OCI-LY3 (cell line): Measurements from ENCODE around the gene PDLIM1.

ENCODE experiments used
- H2AFZ ChIP-seq: fragments of 200-600, 300-600 bp; shearing (Covaris generic); 2 replicates; pipeline ENCODE4 v1.6.0; 2014; ENCODE audit warnings: antibody characterized with exemption, low read depth, low read length
- H3K27ac ChIP-seq: fragments of 200-600, 300-600 bp; sonication (generic); 2 replicates; pipeline ENCODE4 v1.5.1; 2014; ENCODE audit warnings: mild to moderate bottlenecking, low read length, moderate library complexity, mixed read lengths
- H3K27me3 ChIP-seq: fragments of 200-600, 300-600 bp; sonication (generic); 2 replicates; pipeline ENCODE4 v1.6.1; 2014; ENCODE audit warnings: low read depth, low read length, mixed read lengths
- H3K36me3 ChIP-seq: fragments of 200-600, 300-600 bp; sonication (generic); replicated peaks from 2 replicates; pipeline ENCODE3; 2014; ENCODE audit warnings: low read depth, low read length, mixed read lengths
- H3K4me1 ChIP-seq: fragments of 300-600, 200-600 bp; sonication (generic); 2 replicates; pipeline ENCODE4 v1.6.1; 2014; ENCODE audit warnings: low read length, mixed read lengths
- H3K4me2 ChIP-seq: fragments of 200-600, 300-600 bp; sonication (generic); 2 replicates; pipeline ENCODE4 v1.6.1; 2014; ENCODE audit warnings: low read length, mixed read lengths
- H3K4me3 ChIP-seq: fragments of 300-600, 200-600 bp; sonication (generic); 2 replicates; pipeline ENCODE4 v1.5.1; 2014; ENCODE audit warnings: antibody characterized with exemption, mild to moderate bottlenecking, low read length, moderate library complexity
- H3K79me2 ChIP-seq: fragments of 300-600, 200-600 bp; shearing (Covaris generic); 2 replicates; pipeline ENCODE4 v1.6.1; 2014; ENCODE audit warnings: mild to moderate bottlenecking, low read length, mixed read lengths
- H3K9ac ChIP-seq: fragments of 300-600, 200-600 bp; shearing (Covaris generic); 2 replicates; pipeline ENCODE4 v1.6.0; 2014; ENCODE audit warnings: mild to moderate bottlenecking, low read length, moderate library complexity
- H3K9me3 ChIP-seq: fragments of 200-600, 300-600 bp; shearing (Covaris generic); 2 replicates; pipeline ENCODE4 v1.6.1; 2014; ENCODE audit warnings: low read length, mixed read lengths; ENCODE audit not compliant: insufficient read depth
- H4K20me1 ChIP-seq: fragments of 200-600, 300-600 bp; sonication (generic); 2 replicates; pipeline ENCODE4 v1.6.1; 2016; ENCODE audit warnings: low read length, mixed read lengths; ENCODE audit not compliant: insufficient read depth
- EZH2phosphoT487 ChIP-seq: fragments of 200-600 bp; shearing (Covaris generic); IDR thresholded peaks from 2 replicates; pipeline ENCODE4 v1.6.1; 2018; ENCODE audit warnings: antibody characterized with exemption, mixed run types, low read depth
- TF ChIP-seq, protein P1 (sequence below): fragments of 200-600, 300-600 bp; sonication (generic); IDR thresholded peaks from 2 replicates; pipeline ENCODE4 v1.5.1; 2014; ENCODE audit warnings: antibody characterized with exemption, low read length, low read depth

PDLIM1 gene

DNA sequence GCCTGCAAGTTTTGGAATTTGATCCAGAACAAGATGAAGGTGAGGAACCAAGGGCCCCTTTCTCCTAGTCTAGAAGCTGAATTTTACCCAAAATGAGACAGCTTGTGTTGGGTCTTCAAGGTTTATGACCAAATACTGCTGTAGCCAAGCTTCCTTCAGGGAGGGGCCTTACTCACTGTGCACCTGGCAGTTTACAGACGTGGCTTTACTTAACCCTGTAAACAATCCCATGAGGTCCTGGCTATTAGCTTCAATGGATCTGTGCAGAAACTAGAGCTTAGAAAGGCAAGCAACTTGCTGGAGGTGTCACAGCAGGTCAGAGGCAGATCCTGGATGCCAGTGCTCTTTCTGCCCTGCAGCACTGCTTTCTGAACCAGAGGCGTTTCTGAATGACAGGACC lies 46.7 kb downstream of the PDLIM1 start:
- no peak overlapping the region for H3K4me2 ChIP-seq
- no peaks in the 10 kb centered on the region for H3K36me3 ChIP-seq
- peaks cover 30% of the 10 kb centered on the region for H4K20me1 ChIP-seq
- no peak overlapping the region for H3K9ac ChIP-seq
- TF ChIP-seq, protein P1, sequence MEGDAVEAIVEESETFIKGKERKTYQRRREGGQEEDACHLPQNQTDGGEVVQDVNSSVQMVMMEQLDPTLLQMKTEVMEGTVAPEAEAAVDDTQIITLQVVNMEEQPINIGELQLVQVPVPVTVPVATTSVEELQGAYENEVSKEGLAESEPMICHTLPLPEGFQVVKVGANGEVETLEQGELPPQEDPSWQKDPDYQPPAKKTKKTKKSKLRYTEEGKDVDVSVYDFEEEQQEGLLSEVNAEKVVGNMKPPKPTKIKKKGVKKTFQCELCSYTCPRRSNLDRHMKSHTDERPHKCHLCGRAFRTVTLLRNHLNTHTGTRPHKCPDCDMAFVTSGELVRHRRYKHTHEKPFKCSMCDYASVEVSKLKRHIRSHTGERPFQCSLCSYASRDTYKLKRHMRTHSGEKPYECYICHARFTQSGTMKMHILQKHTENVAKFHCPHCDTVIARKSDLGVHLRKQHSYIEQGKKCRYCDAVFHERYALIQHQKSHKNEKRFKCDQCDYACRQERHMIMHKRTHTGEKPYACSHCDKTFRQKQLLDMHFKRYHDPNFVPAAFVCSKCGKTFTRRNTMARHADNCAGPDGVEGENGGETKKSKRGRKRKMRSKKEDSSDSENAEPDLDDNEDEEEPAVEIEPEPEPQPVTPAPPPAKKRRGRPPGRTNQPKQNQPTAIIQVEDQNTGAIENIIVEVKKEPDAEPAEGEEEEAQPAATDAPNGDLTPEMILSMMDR: no peak
- peaks cover 32% of the 10 kb centered on the region for H3K4me1 ChIP-seq
- no peak overlapping the region for H2AFZ ChIP-seq
- H3K4me3 ChIP-seq: no peak overlapping the region
- H3K27ac ChIP-seq: no peak overlapping the region
- H3K9me3 ChIP-seq: no peaks in the 10 kb centered on the region
- H3K79me2 ChIP-seq: no peaks in the 10 kb centered on the region
- peaks cover 61% of the 10 kb centered on the region for H3K27me3 ChIP-seq

DNA sequence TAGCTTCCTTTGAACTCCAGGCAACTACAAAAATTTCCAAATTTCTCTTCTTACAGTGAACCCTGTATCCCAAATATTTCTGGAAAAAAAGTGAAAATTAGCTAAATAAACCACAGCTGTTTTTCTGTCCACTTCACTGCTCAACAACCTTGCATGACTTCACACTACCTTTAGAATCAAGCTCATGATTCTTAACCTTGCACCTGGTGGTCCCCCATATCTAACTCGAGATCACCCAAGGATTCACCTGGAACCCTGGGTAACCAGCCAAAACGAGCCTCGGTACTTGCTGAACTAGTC lies 47.5 kb downstream of the PDLIM1 start:
- peaks cover 2% of the 10 kb centered on the region for H3K36me3 ChIP-seq
- H4K20me1 ChIP-seq: peaks cover 30% of the 10 kb centered on the region
- no peaks in the 10 kb centered on the region for H3K79me2 ChIP-seq

DNA sequence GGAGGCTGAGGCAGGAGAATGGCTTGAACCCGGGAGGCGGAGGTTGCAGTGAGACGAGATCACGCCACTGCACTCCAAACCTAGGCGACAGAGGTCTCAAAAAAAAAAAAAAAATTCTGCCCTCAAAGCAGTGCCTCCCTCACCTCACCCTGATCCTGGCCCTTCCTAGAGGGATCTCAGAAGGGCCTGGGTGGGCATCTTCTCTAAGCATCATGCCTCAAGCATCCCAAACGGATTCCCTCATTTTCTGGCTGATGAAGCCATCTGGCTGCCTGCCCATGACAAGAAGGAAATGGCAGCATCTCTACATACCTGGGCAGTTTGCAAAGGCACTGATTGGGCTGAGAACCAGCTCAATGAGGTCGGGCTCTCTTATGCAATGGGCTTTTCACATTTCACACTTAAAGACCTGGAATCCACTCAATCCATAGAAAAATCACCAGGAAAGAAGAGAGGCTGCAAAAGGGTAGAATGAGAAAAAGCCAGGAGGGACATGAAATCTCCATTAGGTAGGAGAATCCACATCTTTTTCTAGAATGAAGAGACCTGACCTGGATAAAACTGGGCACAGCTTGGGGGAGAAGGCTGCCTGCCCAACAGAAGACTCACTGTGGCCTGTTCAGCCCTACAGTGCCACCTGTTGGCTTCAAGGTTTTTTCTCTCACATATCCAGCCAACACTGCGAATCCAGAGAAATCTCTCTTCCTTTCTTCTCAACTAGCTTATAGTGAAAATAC lies 48.1 kb downstream of the PDLIM1 start:
- H3K36me3 ChIP-seq: peaks cover 7% of the 10 kb centered on the region
- no peak for TF ChIP-seq EZH2phosphoT487
- TF ChIP-seq, protein P1: peak; percentile 65
- no peak overlapping the region for H3K9ac ChIP-seq

More for the DNA sequence above, 47.5 kb downstream of the PDLIM1 start:
- peaks cover 32% of the 10 kb centered on the region for H3K4me1 ChIP-seq
- H3K9ac ChIP-seq: no peak overlapping the region
- H3K9me3 ChIP-seq: no peaks in the 10 kb centered on the region
- no peak overlapping the region for H3K4me2 ChIP-seq
- H2AFZ ChIP-seq: no peak overlapping the region
- no peak overlapping the region for H3K27ac ChIP-seq
- no peak overlapping the region for H3K4me3 ChIP-seq
- TF ChIP-seq EZH2phosphoT487: no peak
- TF ChIP-seq, protein P1: 0 out of 2 replicates have a peak, but pooled peaks have one; percentile 0
- peaks cover 68% of the 10 kb centered on the region for H3K27me3 ChIP-seq

DNA sequence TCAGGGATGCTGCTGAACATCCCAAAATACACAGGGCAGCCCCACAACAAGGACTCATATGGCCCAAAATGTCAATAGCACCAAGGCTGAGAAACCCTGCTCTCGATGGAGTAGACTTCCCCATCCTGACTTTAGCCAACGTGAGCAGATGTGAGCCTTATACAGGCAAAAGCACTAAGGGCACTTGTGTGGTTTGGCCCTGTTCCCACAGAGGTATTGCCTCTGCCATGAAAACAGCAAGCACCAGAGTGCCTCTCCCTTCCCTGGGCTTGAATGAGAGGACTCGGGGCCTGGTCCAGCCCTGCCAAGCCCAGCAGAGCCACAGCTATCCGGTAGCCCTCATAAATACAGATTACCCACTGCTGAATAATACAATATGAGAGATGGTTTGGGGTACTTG lies 49.3 kb downstream of the PDLIM1 start:
- no peak overlapping the region for H3K4me3 ChIP-seq
- peaks cover 12% of the 10 kb centered on the region for H3K36me3 ChIP-seq
- no peak overlapping the region for H3K27ac ChIP-seq
- TF ChIP-seq EZH2phosphoT487: no peak
- TF ChIP-seq, protein P1: no peak
- peaks cover 5% of the 10 kb centered on the region; the same call in 1 of the 2 replicates for H3K9me3 ChIP-seq
- no peak overlapping the region for H3K4me2 ChIP-seq
- H4K20me1 ChIP-seq: peaks cover 28% of the 10 kb centered on the region
- H2AFZ ChIP-seq: no peak overlapping the region
- no peaks in the 10 kb centered on the region for H3K79me2 ChIP-seq
- no peak overlapping the region for H3K9ac ChIP-seq
- H3K27me3 ChIP-seq: peaks cover 68% of the 10 kb centered on the region
- H3K4me1 ChIP-seq: peaks cover 41% of the 10 kb centered on the region

More for the DNA sequence above, 48.1 kb downstream of the PDLIM1 start:
- peaks cover 34% of the 10 kb centered on the region for H3K4me1 ChIP-seq
- no peak overlapping the region for H3K4me2 ChIP-seq
- H3K9me3 ChIP-seq: 0 out of 2 replicates have a peak, but pooled peaks cover under 1% of the 10 kb centered on the region
- peaks cover 30% of the 10 kb centered on the region for H4K20me1 ChIP-seq
- peaks cover 73% of the 10 kb centered on the region for H3K27me3 ChIP-seq
- H3K27ac ChIP-seq: no peak overlapping the region
- no peak overlapping the region for H2AFZ ChIP-seq
- no peak overlapping the region for H3K4me3 ChIP-seq
- no peaks in the 10 kb centered on the region for H3K79me2 ChIP-seq
